Measurements from ENCODE around the gene PAQR7. TPM values are rescaled to one million over a fixed set of nuclear protein-coding genes. Genes with fewer than 3 reads are reported as not detected.
A peak's percentile ranks its signal among the peaks of the same experiment; 100 is the strongest.

Gene PAQR7
- total RNA-seq, 1 donor from 2014 or later = 15.1 TPM

- no peaks in the 10 kb centered on the region for H3K9me3 Mint-ChIP-seq (ENCODE audit: unreplicated experiment)
- no peak for TF ChIP-seq CTCF (IDR thresholded peaks at IDR 0.05; ENCODE audit: insufficient read depth, low read depth, low read length)
- no peak for TF ChIP-seq EZH2 (IDR thresholded peaks at IDR 0.05; ENCODE audit: insufficient read depth, low read length)
- H3K4me1 Mint-ChIP-seq (ENCODE audit: low read depth, unreplicated experiment) = peaks cover 2% of the 10 kb centered on the region
- Histone ChIP-seq H3K27me3 (ENCODE audit: insufficient read depth, low read length) (no peaks in the 10 kb centered on the region), H3K27ac (ENCODE audit: low read depth, low read length) (peak overlapping the region; percentile 42), H4K20me1 (ENCODE audit: insufficient read depth, low read length) (peaks cover 11% of the 10 kb centered on the region), H3K79me2 (ENCODE audit: insufficient read depth, low read length) (peaks cover 29% of the 10 kb centered on the region), H2AFZ (ENCODE audit: low read depth, low read length) (peak overlapping the region; percentile 76), H3K9me3 (ENCODE audit: insufficient read depth, low read depth, low read length) (no peaks in the 10 kb centered on the region), H3K9ac (ENCODE audit: low read length) (peak overlapping the region; percentile 81), H3K4me2 (ENCODE audit: low read length) (peak overlapping the region; percentile 98), H3K4me1 (ENCODE audit: insufficient read depth, low read length) (peaks cover 16% of the 10 kb centered on the region), H3K36me3 (ENCODE audit: insufficient read depth, low read length) (no peaks in the 10 kb centered on the region), H3K4me3 (ENCODE audit: insufficient read depth, low read depth, low read length) (peak overlapping the region; percentile 65)
- H3K4me3 Mint-ChIP-seq (ENCODE audit: unreplicated experiment) = peak overlapping the region; percentile 71
- H3K27ac Mint-ChIP-seq (ENCODE audit: unreplicated experiment) = peak overlapping the region; percentile 75
- DNase-seq (ENCODE audit: low read depth) (no peak), FAIRE-seq (no peak)
- no peaks in the 10 kb centered on the region for H3K36me3 Mint-ChIP-seq (ENCODE audit: low read depth, unreplicated experiment)
- H3K27me3 Mint-ChIP-seq (ENCODE audit: low read depth, unreplicated experiment) = peaks cover 16% of the 10 kb centered on the region
Observed at GRCh38 chr1:25875856-25876692, 566 bp upstream of the PAQR7 start.

- DNase-seq (ENCODE audit: low read depth) = no peak
- H3K27ac Mint-ChIP-seq (ENCODE audit: unreplicated experiment) = peak overlapping the region; percentile 26
Observed at GRCh38 chr1:25874635-25875153, 814 bp downstream of the PAQR7 start.

More at GRCh38 chr1:25874635-25875153, 814 bp downstream of the PAQR7 start:
- Mint-ChIP-seq H3K4me3 (ENCODE audit: unreplicated experiment) (peak overlapping the region; percentile 89), H3K4me1 (ENCODE audit: low read depth, unreplicated experiment) (peaks cover 2% of the 10 kb centered on the region), H3K36me3 (ENCODE audit: low read depth, unreplicated experiment) (no peaks in the 10 kb centered on the region), H3K27me3 (ENCODE audit: low read depth, unreplicated experiment) (peaks cover 6% of the 10 kb centered on the region), H3K9me3 (ENCODE audit: unreplicated experiment) (no peaks in the 10 kb centered on the region)
- Histone ChIP-seq H3K36me3 (ENCODE audit: insufficient read depth, low read length) (no peaks in the 10 kb centered on the region), H3K9ac (ENCODE audit: low read length) (peak overlapping the region; percentile 81), H2AFZ (ENCODE audit: low read depth, low read length) (peak overlapping the region; percentile 76), H3K4me1 (ENCODE audit: insufficient read depth, low read length) (peaks cover 16% of the 10 kb centered on the region), H3K4me3 (ENCODE audit: insufficient read depth, low read depth, low read length) (peak overlapping the region; percentile 65), H3K27me3 (ENCODE audit: insufficient read depth, low read length) (no peaks in the 10 kb centered on the region), H3K79me2 (ENCODE audit: insufficient read depth, low read length) (peaks cover 29% of the 10 kb centered on the region), H3K27ac (ENCODE audit: low read depth, low read length) (peak overlapping the region; percentile 42), H3K9me3 (ENCODE audit: insufficient read depth, low read depth, low read length) (no peaks in the 10 kb centered on the region), H3K4me2 (ENCODE audit: low read length) (peak overlapping the region; percentile 98), H4K20me1 (ENCODE audit: insufficient read depth, low read length) (peaks cover 11% of the 10 kb centered on the region)
- FAIRE-seq = no peak
- TF ChIP-seq EZH2 (IDR thresholded peaks at IDR 0.05; ENCODE audit: insufficient read depth, low read length) (no peak), CTCF (IDR thresholded peaks at IDR 0.05; ENCODE audit: insufficient read depth, low read depth, low read length) (no peak)

Measured in astrocyte (in vitro differentiated cells and primary cell).